DMS153 treated with DMSO at 0.1 percent for 48 hours (cell line): ENCODE measurements around the gene NYNRIN.
"Not testable (repeated sequence)": the region's sequence is repeated elsewhere in the genome, so short reads cannot be mapped to it uniquely, and the experiment has no call there.

ENCODE experiments used
- DNase-seq: peaks from one replicate; lab custom pipeline; 2025; ENCODE audit not compliant: unreplicated experiment; lab: John Stamatoyannopoulos, UW

Gene NYNRIN

GRCh38 chr14:24398653-24399446, at the start of gene NYNRIN:
Gene NYNRIN (plus strand): TSS chr14:24399003. CDS start chr14:24399247, 244 bp downstream.
- DNase-seq = no peak

- DNase-seq = no peak
Measured at GRCh38 chr14:24349742-24350141, 49.1 kb upstream of the NYNRIN start.

GRCh38 chr14:24351517-24351916, 47.3 kb upstream of the NYNRIN start:
- no peak for DNase-seq

GRCh38 chr14:24353559-24354481, 45.0 kb upstream of the NYNRIN start:
- DNase-seq = no peak

- not testable (repeated sequence) for DNase-seq
Measured at GRCh38 chr14:24354482-24354825, 44.3 kb upstream of the NYNRIN start.

GRCh38 chr14:24355009-24355408, 43.8 kb upstream of the NYNRIN start:
- no peak for DNase-seq

GRCh38 chr14:24356208-24356607, 42.6 kb upstream of the NYNRIN start:
- no peak for DNase-seq

GRCh38 chr14:24360281-24360680, 38.5 kb upstream of the NYNRIN start:
- no peak for DNase-seq

GRCh38 chr14:24361326-24361725, 37.5 kb upstream of the NYNRIN start:
- DNase-seq = no peak

- no peak for DNase-seq
Measured at GRCh38 chr14:24362241-24362960, 36.4 kb upstream of the NYNRIN start.

- no peak for DNase-seq
Measured at GRCh38 chr14:24363401-24363800, 35.4 kb upstream of the NYNRIN start.

- no peak for DNase-seq
Measured at GRCh38 chr14:24364841-24365240, 34.0 kb upstream of the NYNRIN start.

GRCh38 chr14:24365600-24366412, 33.0 kb upstream of the NYNRIN start:
- peak; percentile 69 for DNase-seq

GRCh38 chr14:24366413-24366720, 32.4 kb upstream of the NYNRIN start:
- DNase-seq = no peak

- DNase-seq = peak; percentile 93
Measured at GRCh38 chr14:24366721-24367513, 31.9 kb upstream of the NYNRIN start.

GRCh38 chr14:24367514-24368211, 31.1 kb upstream of the NYNRIN start, which contains the start of gene NFATC4:
Gene NFATC4 (plus strand): TSS chr14:24368184. CDS start chr14:24368341, 157 bp downstream.
- DNase-seq = peak; percentile 83

- no peak for DNase-seq
Measured at GRCh38 chr14:24368212-24368561, 30.6 kb upstream of the NYNRIN start.

- DNase-seq = no peak
Measured at GRCh38 chr14:24368562-24369252, 30.1 kb upstream of the NYNRIN start.

- DNase-seq = no peak
Measured at GRCh38 chr14:24369463-24369862, 29.3 kb upstream of the NYNRIN start.
